NCI-H82 (cell line): ENCODE results near the gene AWAT2.

ENCODE experiments used
- DNase-seq: peaks from one replicate; lab custom pipeline; 2025; lab: John Stamatoyannopoulos, UW

Gene AWAT2

GRCh38 chrX:69996113-69996468 lies 53.6 kb downstream of the AWAT2 start:
- no peak for DNase-seq

GRCh38 chrX:69995362-69996112 lies 54.2 kb downstream of the AWAT2 start:
- no peak for DNase-seq

GRCh38 chrX:69993494-69993893 lies 56.2 kb downstream of the AWAT2 start:
- DNase-seq, result no peak

- DNase-seq, result peak; percentile 58
Measured at GRCh38 chrX:69991685-69992084, 58.1 kb downstream of the AWAT2 start.
